ENCODE measurements around the gene PPP1R3F.

Gene PPP1R3F, protein sequence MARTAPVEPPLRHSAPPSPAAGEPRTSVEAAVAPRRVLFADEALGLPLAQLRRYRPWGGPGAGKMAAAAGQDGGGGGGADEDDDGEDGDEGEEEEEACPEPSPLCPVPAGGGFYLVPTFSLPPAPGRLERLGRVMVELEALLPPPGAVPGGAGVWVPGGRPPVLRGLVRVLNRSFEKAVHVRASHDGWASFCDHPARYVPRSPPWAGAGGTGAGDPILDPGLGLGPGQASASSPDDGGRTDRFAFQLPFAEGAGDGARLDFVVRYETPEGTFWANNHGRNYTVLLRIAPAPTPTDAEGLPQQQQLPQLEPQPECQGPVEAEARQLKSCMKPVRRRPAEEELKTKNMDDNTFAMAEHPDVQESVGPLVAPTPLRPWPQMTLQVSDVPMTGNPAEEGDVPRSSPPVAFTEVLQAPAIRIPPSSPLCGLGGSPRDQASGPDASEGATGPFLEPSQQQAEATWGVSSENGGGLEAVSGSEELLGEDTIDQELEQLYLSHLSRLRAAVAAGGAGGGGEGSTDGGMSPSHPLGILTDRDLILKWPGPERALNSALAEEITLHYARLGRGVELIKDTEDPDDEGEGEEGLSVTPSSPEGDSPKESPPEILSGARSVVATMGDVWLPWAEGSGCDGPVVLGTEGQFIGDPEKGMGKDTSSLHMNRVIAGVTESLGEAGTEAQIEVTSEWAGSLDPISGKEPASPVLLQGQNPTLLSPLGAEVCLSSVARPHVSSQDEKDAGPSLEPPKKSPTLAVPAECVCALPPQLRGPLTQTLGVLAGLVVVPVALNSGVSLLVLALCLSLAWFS

DNA sequence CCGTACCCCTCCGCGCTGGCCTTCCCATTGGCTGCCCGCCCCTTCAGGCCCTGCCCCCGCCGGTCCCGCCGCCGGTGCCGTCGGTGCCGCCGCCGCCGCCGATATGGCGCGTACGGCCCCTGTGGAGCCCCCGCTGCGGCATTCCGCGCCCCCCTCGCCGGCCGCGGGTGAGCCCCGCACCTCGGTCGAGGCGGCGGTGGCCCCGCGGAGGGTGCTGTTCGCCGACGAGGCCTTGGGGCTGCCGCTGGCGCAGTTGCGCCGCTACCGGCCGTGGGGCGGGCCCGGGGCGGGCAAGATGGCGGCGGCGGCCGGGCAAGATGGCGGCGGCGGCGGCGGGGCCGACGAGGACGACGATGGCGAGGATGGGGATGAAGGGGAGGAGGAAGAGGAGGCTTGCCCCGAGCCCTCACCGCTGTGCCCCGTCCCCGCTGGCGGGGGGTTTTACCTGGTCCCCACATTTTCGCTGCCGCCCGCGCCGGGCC lies at the start of gene PPP1R3F:
PPP1R3F (plus strand) TSS at position 27 of the 482 bp plus-strand sequence; CDS start at position 104, 77 bp downstream.
- DNase-seq: no peak

GRCh38 chrX:49220100-49220499 lies 49.5 kb upstream of the PPP1R3F start:
- no peak for DNase-seq

GRCh38 chrX:49221868-49222267 lies 47.7 kb upstream of the PPP1R3F start:
- no peak for DNase-seq

DNA sequence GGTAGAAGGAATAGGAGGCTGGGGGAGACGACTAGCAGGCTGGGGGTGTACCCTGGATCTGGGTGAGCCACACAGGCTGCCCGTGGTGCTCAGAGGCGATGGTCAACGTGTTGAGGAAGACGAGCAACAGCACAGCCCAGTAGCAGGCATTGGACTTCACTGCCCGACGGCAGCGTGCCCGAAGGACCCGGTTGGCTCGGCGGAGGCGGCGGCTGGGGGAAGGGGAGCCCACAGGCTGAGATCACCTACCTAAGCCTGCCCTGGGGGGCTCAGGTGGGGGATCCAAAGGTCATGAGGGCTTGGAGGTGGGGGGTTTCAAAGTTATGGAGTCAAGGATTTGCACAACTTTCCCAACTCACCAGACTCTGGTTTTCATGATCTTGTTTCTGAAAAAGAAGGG lies 43.7 kb upstream of the PPP1R3F start:
- DNase-seq: no peak

DNA sequence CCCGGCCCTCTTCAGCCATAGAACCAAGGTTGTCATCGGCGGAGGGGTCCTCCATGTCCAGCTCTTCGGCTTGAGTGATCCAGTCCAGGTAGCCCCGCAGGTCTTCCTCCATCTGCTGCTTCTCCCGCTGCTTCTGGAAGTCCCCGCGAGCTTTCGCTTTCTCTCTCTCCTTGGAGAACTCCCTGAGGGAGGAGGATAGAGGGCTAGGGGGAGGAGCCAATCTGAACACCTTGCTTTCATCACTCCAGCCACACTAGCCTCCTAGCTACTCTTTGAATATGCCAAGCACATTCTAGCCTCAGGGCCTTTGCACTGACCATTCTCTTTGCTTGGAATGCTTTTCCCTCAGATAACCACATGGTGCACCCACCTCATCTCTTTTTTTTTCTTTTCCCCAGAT lies 42.6 kb upstream of the PPP1R3F start:
- DNase-seq: no peak

DNA sequence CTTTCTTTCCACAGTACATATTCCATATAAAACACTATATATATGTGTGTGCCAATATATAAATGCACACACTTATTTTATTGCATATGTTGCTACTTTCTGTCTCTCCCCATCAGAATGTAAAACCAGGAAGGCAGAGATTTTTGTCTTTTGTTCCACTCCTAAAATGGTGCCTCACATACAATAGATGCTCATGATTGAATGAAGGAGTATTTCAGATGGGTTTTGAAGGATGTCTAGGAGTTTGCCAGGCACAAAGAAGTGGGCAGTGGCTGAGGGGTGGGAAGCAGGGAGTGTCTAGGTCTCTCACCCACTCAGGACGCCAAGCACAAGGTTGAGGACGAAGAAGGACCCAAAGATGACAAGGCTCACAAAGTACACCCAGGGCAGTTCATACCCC lies 41.9 kb upstream of the PPP1R3F start:
- DNase-seq: no peak

DNA sequence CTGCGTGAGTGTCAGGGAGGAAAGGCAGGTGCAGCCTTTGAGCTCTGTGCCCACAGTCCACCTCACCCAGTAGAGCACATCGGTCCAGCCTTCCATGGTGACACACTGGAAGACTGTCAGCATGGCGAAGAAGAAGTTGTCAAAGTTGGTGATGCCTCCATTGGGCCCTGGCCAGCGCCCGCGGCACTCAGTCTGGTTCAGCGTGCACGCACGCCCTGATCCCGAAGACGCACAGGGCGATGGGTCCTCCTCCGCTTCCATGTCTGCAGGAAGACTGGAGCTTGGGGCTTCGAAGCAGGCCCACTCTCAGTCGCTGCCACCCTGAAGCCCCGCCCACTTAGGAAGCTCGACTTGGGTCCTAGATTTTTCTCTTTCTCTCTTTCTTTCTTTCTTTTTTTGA lies 41.4 kb upstream of the PPP1R3F start:
- DNase-seq: no peak

GRCh38 chrX:49230500-49231232 lies 38.9 kb upstream of the PPP1R3F start:
- no peak for DNase-seq

DNA sequence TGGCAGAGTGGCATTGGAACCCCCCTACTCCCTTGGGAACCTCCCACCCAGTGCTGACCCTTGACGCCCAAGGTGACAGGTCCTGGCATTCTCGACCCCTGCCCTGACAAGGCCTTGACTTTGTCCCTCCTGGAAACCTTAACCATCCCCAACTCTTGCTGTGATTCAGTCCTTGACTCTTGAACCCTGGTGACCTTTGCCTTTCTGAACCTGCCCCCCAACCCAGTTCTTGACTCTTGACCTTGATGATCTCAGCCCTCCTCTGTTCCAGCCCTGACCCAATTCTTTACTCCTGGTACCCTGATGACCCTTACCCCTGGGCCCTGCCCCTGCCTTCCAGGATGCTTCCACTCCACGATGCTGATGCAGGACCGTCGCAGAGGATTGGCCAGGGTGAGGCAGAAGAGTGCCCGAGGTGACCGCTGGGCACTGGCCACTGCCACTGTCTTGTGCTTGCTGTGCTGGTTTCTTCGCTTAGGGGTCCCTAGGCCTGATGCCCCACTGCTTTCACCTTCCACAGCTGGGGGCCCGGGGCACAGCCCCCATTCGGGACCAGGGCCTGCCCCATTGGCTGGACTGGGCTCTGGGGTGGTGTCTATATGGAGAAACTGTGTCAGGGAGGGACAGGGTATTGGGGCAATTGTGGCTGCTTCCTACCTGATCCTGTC lies 38.1 kb upstream of the PPP1R3F start:
- DNase-seq: no peak

- no peak for DNase-seq
Observed at GRCh38 chrX:49232525-49232924, 37.1 kb upstream of the PPP1R3F start.

DNA sequence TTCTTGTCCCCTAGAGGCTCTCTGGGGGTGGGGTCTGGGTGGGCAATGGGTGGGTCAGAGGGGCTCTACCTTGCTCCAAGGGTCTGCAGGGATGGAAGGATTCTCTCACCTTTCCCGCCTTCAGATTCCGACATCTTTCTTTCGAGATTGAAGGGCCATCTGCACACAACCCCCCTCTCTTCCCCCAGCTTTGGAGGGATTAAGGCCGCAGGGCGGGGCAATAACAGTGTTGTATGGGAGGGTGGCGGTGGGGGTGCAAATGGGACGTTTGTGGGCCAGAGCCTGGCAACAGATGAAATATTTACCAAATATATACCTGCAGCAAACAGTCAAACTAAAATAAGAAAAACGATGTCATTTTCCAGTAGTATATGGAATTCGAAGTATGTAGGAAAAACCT lies 36.4 kb upstream of the PPP1R3F start, which contains the start of gene CACNA1F:
CACNA1F (minus strand) TSS at position 165 of the 400 bp plus-strand sequence; CDS start at position 134, 31 bp downstream.
- DNase-seq: no peak

- no peak for DNase-seq
Observed at GRCh38 chrX:49233887-49234555, 35.6 kb upstream of the PPP1R3F start.

- DNase-seq: no peak
Observed at GRCh38 chrX:49237060-49237459, 32.5 kb upstream of the PPP1R3F start.

GRCh38 chrX:49238735-49239134 lies 30.9 kb upstream of the PPP1R3F start:
- DNase-seq: no peak

DNA sequence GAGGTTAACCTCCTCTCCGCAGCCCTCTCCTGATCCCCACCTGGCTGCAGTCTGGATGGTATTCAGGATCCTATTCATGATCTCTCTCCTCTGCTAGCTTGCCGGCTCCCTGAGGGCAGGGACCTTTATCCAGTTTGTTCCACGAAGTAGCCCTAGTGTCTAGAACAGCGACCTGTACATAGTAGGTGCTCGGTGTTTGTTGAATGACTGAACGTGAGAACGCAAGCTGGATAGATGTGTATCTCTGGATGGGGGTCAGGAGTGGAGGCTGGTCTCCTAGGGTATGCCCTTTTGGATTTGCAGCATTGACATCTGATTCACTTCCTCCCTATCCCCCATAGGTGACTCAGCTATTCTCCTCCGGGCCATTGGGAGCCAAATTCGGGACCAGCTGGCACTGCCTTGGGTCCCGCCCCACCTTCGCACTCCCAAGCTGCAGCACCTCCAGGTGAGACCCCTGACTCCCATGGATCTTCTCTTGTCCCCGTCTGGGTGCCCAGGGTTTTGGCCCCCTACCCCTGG lies 27.0 kb upstream of the PPP1R3F start:
- no peak for DNase-seq

DNA sequence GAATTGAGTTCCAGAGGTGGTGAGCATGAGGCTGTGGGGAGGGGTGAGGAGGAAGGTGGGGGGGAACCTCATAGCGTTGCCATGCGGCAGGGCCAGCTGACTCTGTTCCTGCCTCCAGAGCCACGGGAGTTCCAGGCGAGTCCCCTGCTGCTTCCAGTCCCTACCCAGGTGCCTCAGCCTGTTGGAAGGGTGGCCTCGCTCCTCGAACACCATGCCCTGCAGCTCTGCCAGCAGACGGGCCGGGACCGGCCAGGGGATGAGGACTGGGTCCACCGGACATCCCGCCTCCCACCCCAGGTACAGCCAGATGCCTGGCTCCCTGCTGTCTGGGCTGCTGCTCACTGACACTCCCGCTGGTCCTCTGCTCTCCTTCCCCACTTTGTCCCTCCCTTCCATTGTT lies 26.4 kb upstream of the PPP1R3F start:
- no peak for DNase-seq

GRCh38 chrX:49244207-49244606 lies 25.4 kb upstream of the PPP1R3F start:
- no peak for DNase-seq

DNA sequence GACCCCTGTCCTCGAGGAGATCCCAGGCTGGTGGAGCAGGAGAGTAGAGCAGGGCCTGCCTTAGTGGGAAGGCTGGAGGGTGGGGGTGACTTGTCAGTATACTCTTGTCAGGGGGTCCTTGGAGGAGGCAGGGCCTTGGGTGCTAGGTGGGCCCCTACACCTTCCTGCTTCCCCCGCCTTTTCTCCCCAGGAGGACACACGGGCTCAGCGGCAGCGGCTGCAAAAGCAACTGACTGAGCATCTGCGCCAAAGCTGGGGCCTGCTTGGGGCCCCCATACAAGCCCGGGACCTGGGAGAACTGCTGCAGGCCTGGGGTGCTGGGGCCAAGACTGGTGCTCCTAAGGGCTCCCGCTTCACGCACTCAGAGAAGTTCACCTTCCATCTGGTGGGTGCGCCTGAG lies 23.1 kb upstream of the PPP1R3F start:
- DNase-seq: no peak

DNA sequence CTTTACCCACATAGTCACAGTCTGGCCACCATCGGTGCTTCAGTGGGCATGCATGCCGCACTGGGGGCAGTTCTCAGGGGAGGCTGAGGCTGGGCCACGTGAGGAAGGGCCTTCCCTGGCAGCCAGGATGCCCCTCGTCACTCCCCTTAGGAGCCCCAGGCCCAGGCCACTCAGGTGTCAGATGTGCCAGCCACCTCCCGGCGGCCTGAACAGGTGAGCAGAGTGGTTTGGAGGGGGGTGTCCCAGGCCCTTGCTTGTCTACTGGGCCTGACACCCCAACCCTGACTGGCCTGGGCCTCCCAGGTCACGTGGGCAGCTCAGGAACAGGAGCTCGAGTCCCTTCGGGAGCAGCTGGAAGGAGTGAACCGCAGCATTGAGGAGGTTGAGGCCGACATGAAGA lies 22.2 kb upstream of the PPP1R3F start:
- no peak for DNase-seq

DNA sequence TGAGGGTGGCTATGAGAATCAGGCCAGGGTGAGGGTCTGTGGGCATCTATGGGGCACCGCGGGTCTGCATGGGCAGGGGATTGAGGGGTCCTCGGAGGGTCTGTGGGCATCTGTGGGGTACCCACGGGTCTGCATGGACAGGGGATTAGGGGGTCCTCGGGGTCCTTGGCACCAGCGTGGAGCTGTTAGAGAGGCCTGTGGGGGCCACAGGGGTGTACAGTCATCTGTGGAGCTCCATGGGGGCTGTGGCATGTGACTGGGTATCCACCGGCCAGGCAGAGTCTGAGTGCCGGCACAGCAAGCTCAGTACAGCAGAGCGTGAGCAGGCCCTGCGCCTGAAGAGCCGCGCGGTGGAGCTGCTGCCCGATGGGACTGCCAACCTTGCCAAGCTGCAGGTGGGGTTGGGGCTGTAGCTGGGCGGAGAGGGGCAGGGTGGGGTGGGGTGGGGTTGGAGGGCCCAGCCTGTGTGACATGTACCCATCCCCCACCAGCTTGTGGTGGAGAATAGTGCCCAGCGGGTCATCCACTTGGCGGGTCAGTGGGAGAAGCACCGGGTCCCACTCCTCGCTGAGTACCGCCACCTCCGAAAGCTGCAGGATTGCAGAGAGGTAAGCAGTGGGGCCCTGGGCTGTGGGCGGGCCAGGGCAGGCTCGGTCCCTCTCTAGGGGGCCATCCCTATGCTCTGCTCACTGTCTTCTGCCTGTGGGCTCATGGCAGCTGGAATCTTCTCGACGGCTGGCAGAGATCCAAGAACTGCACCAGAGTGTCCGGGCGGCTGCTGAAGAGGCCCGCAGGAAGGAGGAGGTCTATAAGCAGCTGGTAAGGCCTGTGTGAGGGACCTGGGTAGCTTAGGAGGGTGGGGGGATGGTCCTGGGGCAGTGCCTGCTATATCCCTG lies 21.4 kb upstream of the PPP1R3F start:
- no peak for DNase-seq

DNA sequence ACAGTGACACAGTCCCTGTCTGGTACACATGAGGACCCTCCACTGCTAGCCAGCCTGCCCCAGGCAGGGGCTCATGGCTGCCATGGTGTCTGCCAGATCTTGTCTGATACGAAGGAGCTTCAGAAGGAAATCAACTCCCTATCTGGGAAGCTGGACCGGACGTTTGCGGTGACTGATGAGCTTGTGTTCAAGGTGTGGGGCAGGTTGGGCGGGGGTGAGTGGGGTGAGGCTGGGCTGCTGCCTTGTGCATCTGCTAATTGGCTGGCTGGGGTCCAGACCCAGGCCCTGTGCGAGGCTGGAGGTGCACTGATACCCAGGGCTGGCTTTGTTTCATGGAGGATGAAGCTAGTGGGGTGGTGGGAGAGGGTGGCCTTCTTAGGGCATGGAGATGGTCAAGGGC lies 20.5 kb upstream of the PPP1R3F start:
- DNase-seq: no peak
